HG02884 (cell line): ENCODE data around the gene SURF1.

ENCODE experiments used
- ATAC-seq: cut with Tn5 transposase; IDR thresholded peaks from one replicate; pipeline ENCODE4 v1.9.1; 2021; ENCODE audit warnings: mild to moderate bottlenecking, moderate library complexity; ENCODE audit not compliant: unreplicated experiment

SURF1 gene

GRCh38 chr9:133366435-133366834, 10.1 kb upstream of the SURF1 start:
- ATAC-seq, result no peak

- ATAC-seq, result no peak
Measured at GRCh38 chr9:133362359-133363044, 6.2 kb upstream of the SURF1 start.

GRCh38 chr9:133361507-133362092, 5.3 kb upstream of the SURF1 start:
- ATAC-seq, result no peak

GRCh38 chr9:133360400-133361393, 4.4 kb upstream of the SURF1 start:
- no peak for ATAC-seq

- no peak for ATAC-seq
Measured at GRCh38 chr9:133359399-133360175, 3.3 kb upstream of the SURF1 start.

DNA sequence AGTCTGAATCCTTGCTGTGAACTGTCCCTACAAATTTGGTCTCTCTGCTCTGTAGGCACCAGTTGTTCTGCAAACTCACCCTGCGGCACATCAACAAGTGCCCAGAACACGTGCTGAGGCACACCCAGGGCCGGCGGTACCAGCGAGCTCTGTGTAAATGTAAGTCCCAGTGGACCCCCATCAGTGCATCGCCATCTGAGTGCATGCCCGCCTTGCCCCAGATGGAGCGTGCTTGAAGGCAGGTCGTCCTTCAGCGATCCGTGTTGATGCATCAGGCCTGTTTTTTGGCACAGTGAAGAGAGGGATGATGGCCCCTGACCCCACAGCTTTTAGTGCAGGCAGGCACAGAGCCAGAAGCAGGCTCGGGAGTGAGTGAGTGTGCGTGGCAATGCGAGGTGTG, 1.4 kb upstream of the SURF1 start:
- no peak for ATAC-seq

DNA sequence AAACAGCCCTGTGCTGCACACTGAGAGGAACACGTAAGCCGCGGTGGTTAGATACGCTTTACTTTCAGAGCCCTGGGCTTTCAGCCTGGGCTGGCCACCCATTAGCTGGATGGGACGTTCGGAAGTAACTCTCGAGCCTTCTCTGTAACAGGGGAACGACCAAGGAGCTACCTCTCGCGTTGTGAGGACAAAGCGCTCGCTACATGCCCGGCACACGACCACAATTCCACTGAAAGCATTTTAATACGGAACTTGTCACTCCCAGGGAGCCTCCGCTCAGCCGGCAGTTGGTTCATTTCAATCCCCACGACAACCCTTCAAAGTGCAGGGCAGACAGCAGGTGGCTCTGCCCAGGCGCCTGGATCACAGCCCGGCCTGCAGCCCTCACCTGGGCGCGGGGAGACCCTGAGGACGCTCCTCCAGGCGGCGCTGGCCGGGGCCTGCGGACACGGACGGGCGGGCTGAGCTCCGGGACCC, 368 bp downstream of the SURF1 start:
- no peak for ATAC-seq

GRCh38 chr9:133354766-133355165, 1.5 kb downstream of the SURF1 start:
- no peak for ATAC-seq

DNA sequence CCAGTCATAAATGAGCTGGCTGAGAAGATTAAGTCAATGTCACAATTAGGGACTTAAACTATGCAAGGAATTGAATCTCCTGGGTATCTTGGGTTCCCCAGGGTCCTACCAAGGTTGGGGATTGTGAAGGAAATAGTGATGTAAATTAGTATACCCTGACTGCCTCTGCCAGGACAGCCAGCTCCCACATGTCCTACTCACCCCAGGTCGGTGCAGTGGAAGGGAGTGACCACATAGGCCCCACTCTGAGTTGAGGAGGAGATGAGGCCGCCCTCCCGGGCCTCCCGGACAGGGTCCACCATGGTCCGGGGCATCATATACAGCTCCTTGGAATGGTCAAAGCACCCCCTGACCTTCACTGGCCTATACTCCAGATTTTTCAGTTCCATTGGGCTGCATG, 2.7 kb downstream of the SURF1 start:
- ATAC-seq, result no peak

- no peak for ATAC-seq
Measured at GRCh38 chr9:133352635-133353340, 3.5 kb downstream of the SURF1 start.

GRCh38 chr9:133351908-133352634, 4.2 kb downstream of the SURF1 start:
- no peak for ATAC-seq

GRCh38 chr9:133351526-133351907, 4.8 kb downstream of the SURF1 start:
- ATAC-seq, result no peak

- no peak for ATAC-seq
Measured at GRCh38 chr9:133349965-133350616, 6.2 kb downstream of the SURF1 start.

GRCh38 chr9:133348718-133349573, 7.3 kb downstream of the SURF1 start:
- no peak for ATAC-seq

DNA sequence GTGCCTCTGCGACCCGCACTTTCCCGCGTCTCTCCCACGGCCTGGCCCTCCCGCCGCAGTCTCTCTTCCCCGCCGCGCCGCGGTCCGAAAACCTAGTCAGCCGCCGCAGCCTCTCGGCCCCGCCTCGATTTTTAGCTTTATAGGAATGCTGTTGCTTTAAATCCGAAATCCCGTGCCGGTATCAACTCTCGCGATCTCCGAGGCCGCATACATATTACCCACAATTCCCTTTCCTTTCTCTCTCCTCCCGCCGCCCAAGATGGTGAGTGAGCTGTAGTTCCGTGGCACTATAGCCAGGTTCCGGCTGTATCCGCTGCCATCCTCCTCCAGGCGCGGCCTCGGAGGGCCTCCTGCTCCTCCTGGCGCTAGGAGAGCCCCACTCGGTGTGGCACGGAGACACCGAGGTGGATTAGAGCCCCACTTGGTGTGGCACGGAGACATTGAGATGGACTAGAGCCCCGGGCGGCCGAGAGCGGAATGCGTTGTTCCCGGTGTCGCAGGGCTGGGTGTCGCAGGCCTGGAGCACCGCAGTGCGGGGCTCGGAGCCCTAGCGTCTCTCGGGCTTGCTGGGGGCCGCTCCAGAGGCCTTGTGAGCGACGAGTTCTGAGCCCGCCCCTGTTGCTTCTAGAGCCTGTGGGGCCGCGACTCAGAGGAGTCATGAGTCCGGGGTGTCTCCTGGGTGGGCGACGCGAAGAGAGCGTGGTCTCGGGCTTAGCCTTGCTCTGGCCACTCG, 8.1 kb downstream of the SURF1 start, which contains the start of the genes MED22 and RPL7A:
MED22 (minus strand) TSS at position 147 of the 733 bp plus-strand sequence. CDS start 1,469 bp downstream, outside the sequence.
RPL7A (plus strand) TSS at position 234 of the 733 bp plus-strand sequence; CDS start at position 260, 26 bp downstream.
- no peak for ATAC-seq

DNA sequence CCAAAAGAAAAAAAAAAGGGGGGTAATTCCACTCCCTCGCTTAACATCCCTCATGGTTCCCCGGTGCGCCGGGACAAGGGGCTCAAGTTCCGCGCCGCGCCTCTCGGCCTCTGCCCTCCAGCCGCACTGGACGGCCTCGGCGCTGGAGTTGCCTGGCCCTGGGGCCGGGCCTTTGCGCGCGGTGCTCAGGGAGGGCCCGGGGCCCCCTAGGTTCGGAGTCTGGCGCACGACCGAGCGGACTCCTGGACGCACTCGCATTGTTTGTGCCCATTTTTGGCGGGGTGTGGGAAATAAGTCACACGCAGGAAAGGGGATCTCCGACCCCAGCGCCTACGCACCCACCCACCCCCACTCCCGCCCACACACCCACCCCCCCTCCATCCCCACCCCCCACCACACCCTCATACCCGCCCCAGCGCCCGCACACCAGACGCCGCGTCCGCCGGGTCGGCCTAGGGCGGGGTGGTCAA, 8.7 kb downstream of the SURF1 start:
- no peak for ATAC-seq
